HPDE6-E6E7 (cell line): ENCODE measurements around the gene PDE4D.
A peak's percentile ranks its signal among the peaks of the same experiment; 100 is the strongest.

Source experiments
- DNase-seq: peaks from one replicate; pipeline ENCODE4 v3.0.0; 2011; ENCODE audit warnings: missing footprints; ENCODE audit errors: extremely low spot score

PDE4D gene

GRCh38 chr5:59517926-59518585, 375.5 kb downstream of the PDE4D start:
- peak; percentile 15 for DNase-seq

DNA sequence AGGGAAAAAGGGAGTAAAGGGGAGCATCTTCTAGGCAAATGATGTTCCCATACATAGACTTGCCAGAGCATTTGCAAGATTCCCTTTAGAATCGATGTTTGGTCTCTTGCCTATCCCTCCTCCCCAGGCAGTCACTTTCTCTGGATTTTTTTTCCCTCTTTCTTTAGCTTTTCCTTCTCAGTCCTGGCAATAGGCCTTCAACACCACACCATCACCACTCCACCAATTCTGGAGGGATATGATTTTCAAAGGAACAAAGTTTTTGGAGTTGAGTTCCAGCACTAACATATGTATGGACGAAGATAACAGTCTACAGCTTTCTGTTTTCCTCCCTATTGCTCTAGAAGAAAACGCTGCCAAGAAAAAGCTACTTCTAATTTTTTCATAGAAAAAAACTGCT, 377.4 kb downstream of the PDE4D start:
- no peak for DNase-seq

- DNase-seq = no peak
Observed at GRCh38 chr5:59506285-59506877, 387.1 kb downstream of the PDE4D start.

GRCh38 chr5:59504043-59504442, 389.5 kb downstream of the PDE4D start:
- no peak for DNase-seq

- DNase-seq = no peak
Observed at GRCh38 chr5:59503220-59503619, 390.3 kb downstream of the PDE4D start.

GRCh38 chr5:59501316-59501715, 392.2 kb downstream of the PDE4D start:
- no peak for DNase-seq

DNA sequence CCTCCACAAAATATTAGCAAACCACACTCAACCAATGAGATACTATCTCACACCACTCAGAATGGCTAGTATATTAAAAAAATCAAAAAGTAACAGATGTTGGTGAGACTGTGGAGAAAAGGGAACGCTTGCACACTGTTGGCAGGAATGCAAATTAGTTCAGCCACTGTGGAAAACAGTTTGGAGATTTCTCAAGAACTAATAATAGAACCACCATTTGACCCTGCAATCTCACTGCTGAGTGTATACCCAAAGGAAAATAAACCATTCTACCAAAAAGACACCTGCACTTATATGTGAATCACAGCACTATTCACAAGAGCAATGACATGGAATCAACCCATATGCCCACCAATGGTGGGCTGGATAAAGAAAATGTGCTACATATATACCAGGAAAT, 393.5 kb downstream of the PDE4D start:
- no peak for DNase-seq

DNA sequence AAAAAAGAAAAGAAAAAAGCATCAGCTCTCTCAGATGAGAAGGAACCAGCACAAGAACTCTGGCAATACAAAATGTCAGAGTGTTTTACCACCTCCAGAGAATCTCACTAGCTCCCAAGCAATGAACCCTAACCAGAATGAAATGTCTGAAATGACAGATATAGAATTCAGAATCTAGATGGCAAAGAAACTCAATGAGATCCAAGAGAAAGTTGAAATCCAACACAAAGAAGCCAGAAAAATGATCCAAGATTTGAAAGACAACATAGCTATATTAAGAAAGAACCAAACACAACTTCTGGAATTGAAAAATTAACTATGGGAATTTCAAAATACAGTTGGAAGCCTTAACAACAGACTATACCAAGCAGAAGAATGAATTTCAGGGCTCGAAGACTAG, 396.3 kb downstream of the PDE4D start:
- DNase-seq = no peak

DNA sequence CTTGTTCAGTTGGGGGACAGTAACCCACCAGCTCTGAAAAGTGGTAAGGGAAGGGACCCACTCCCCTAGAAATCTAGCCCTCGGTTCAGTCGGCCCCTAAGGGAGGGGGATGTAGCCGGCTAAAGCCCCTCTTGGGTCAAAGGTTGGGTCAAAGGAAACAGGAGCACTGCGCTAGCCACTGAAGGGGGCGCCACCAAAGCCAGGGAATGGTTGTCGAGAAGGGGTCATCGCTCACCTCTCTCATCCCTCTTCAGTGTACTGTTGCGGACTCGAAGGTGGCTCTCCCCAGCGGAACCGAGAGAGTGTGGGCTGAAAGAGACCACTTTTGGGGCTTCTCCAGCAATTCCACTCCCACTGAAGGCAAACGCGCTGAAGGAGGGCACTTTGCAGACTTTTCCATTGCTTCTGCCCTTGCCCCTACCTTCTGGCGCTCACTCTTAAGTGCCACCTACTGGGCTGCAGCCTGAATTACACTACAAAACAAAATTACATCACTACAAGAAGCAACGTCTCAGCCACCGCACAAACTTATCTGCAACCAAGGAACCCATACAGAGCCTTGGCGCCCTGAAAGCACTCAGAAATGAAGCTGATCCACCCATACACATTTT, 396.9 kb downstream of the PDE4D start:
- DNase-seq = peak; percentile 19

DNA sequence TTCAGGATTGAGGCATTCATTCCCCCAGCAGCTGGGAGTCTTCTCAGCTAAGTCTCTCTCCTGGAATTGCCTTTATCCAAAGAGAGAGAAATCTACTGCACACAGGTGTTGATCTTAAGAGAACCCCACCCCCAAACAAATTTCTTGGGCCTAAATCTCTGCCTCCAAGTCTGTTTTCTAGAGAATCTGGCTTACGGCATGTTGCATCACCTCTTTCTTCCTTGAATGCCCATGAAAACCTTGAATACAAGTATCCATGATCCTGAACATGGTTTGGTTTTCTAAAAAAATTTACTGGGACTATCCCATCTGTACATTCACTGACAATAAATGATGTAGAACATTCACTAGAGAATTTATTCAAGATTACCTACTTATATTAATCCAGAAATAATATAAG, 401.6 kb downstream of the PDE4D start:
- no peak for DNase-seq

DNA sequence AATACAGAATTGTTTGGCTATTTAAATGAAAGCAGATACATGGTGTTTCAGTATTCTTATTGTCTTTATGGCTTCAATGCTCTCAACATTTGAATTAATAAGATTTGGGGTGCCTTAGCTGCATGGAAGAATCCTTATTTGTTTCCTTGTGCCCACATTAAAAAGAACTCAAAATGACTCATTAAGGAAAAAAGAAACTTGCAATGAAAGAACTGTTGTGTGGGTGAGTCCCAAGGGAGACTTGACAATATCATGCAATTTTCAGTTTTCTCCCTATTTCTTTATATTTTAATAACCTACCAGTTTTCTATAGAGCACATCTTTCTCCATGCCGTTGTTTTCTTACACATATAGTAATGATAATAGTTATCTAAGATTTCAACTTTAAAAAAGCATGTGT, 404.0 kb downstream of the PDE4D start:
- no peak for DNase-seq

DNA sequence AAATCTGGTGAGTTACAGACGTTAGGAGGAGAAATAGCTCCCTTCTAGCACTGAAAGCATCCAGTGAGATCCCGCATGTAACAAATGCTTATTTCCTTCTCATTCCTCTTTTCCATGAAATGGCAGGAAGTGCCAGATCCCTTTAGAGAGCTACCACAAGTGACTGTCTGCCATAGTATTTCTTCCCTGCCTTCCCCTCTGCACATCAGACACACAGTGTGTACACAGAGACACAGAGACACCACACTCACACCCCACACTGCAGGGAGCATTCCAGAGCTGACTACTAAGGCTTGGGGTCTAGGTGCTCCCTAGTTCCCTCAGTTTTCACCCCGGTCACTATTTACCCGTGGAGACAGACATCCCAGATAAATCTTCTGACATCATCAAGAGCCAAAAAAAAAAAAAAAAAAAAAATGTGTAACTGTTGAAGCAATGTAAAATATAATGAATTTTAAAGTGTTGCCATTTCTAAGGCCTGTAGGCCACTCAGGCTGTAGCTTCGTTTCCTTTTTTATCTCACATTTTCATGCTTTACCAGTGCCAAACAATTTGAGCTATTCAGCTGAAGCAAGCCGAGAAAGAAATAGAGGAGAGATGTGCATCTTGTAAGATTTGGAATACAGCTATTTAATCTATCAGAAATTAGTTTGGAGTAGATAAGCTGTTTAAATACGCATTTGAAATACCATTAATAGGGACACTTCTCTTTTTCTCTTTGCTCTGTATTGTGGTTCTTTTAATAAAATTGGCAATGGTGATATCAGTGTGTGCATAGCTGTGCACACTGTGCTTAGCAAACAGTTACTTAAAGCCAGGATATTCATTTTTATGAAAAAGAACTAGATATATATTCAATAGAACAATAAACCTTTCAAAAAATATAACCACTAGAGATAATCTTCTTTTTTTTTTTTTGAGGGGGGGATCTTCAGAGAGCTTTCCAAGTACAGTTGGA, 405.5 kb downstream of the PDE4D start:
- DNase-seq = no peak

GRCh38 chr5:59487068-59487686, 406.3 kb downstream of the PDE4D start:
- DNase-seq = no peak

DNA sequence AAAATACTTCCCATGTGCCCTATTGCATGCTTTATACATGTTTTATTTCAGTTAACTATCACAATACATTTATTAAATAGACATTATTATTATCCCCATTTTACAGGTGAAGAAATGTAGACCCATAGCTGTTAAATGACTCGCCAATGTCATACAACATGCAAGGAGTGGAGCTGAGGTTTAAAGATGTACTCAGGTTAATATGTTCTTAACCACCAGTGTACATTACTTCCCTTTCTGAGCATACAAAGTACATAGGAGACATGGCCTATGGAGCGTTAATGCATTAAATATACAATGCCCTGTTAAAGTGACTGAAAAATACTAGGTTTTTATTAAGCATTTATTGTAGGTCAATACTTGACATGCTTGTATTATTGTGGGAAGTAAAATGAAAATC, 407.0 kb downstream of the PDE4D start:
- DNase-seq = no peak

- DNase-seq = no peak
Observed at GRCh38 chr5:59485629-59486439, 407.7 kb downstream of the PDE4D start.

DNA sequence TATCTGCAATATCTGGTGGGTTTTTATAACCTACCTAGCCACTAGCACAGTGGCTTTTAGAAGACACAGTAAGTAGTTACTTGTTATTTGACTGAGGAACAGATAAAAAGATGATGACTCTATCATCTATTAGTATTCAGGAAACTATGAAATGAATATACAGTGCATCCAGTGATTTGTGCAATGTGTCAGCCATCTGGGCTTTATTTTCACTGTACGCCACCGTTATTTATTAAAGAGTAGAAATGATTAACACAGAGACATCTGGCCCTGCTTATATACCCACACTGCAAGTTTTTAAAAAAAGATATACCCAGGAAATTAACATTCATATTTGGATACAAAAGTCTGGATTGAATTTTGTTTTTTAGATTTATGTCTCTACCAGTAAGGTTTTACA, 408.4 kb downstream of the PDE4D start:
- no peak for DNase-seq

- DNase-seq = no peak
Observed at GRCh38 chr5:59484618-59485017, 408.9 kb downstream of the PDE4D start.

GRCh38 chr5:59483971-59484472, 409.5 kb downstream of the PDE4D start:
- DNase-seq = no peak

GRCh38 chr5:59479086-59479485, 414.4 kb downstream of the PDE4D start:
- no peak for DNase-seq

- DNase-seq = no peak
Observed at GRCh38 chr5:59474324-59474723, 419.2 kb downstream of the PDE4D start.

- no peak for DNase-seq
Observed at GRCh38 chr5:59473611-59474010, 419.9 kb downstream of the PDE4D start.
